Measurements from ENCODE around the gene HIRA. TPM values are rescaled to one million over a fixed set of nuclear protein-coding genes. Genes with fewer than 3 reads are reported as not detected.

The HIRA gene
- total and polyA plus RNA-seq, 2 experiments from 2014 or later: 9.4 to 58.3 TPM

- peak overlapping the region; percentile 74; the same call in 1 of the 2 replicates for H3K27ac Mint-ChIP-seq
- H4K20me1 ChIP-seq (replicated peaks; ENCODE audit: insufficient read depth): peaks cover 3% of the 10 kb centered on the region; the same call in 1 of the 2 replicates
- peaks cover 10% of the 10 kb centered on the region for H3K27me3 Mint-ChIP-seq (ENCODE audit: insufficient read depth, low read depth, poor library complexity)
- H3K4me1 ChIP-seq (ENCODE audit: insufficient read depth): no peaks in the 10 kb centered on the region
- H3K4me1 Mint-ChIP-seq: no peaks in the 10 kb centered on the region
- H3K4me2 ChIP-seq: no peak overlapping the region
- no peak overlapping the region for H2AFZ ChIP-seq
- no peaks in the 10 kb centered on the region for H3K27me3 ChIP-seq (ENCODE audit: insufficient read depth)
- H3K4me3 ChIP-seq: no peak overlapping the region
- H3K27ac ChIP-seq (ENCODE audit: low read depth): no peak overlapping the region
- peaks cover 65% of the 10 kb centered on the region for H3K36me3 Mint-ChIP-seq (ENCODE audit: low read depth)
- no peaks in the 10 kb centered on the region for H3K9me2 ChIP-seq (ENCODE audit: insufficient read depth)
- no peak for TF ChIP-seq CREB1 (CRISPR knock-in tag; IDR thresholded peaks at IDR 0.05; ENCODE audit: low read depth)
- TF ChIP-seq ZNF462 (CRISPR knock-in tag; IDR thresholded peaks at IDR 0.05): no peak
- no peak for TF ChIP-seq EZH2phosphoT487 (IDR thresholded peaks at IDR 0.05; ENCODE audit: unreplicated experiment)
- no peak for TF ChIP-seq ZNF331 (CRISPR knock-in tag; IDR thresholded peaks at IDR 0.05; ENCODE audit: low read depth)
- no peak for TF ChIP-seq ZNF114 (CRISPR knock-in tag; IDR thresholded peaks at IDR 0.05)
- no peak for TF ChIP-seq REST (IDR thresholded peaks at IDR 0.05; ENCODE audit: unreplicated experiment)
- no peak overlapping the region for H3K4me3 Mint-ChIP-seq
- H3F3A ChIP-seq (replicated peaks; ENCODE audit: low read depth): no peaks in the 10 kb centered on the region
- DNase-seq (ENCODE audit: low spot score) (no peak), ATAC-seq (no peak)
- H3K36me3 ChIP-seq (ENCODE audit: insufficient read depth): peaks cover 42% of the 10 kb centered on the region
- no peaks in the 10 kb centered on the region for H3K79me2 ChIP-seq (replicated peaks; ENCODE audit: insufficient read depth)
- no peaks in the 10 kb centered on the region for H3K9me3 Mint-ChIP-seq
Observed at GRCh38 chr22:19373450-19373849, 58.1 kb downstream of the HIRA start.
